CD14-positive monocyte (primary cell): ENCODE results near the gene FANCB. TPM values are rescaled to one million over a fixed set of nuclear protein-coding genes. Genes with fewer than 3 reads are reported as not detected.

Experiments used
- DNase-seq, 3 donors: peaks; one replicate each; pipeline ENCODE4 v3.0.0-alpha.2; 2011 to 2022
- H2AFZ ChIP-seq: 2 replicates; pipeline ENCODE4 v1.6.0; 2012; ENCODE audit warnings: mild to moderate bottlenecking, low read depth, low read length, inconsistent platforms; ENCODE audit not compliant: insufficient read depth, poor library complexity, severe bottlenecking
- H3K27ac ChIP-seq, 2 donors: 1 replicate in 1 of 2; 2 replicates in 1 of 2; pipeline ENCODE4 v1.5.1; 2012 to 2013; ENCODE audit warnings: low read length in 2 of 2, control low read depth in 1 of 2, inconsistent platforms in 1 of 2, low read depth in 1 of 2, mild to moderate bottlenecking in 1 of 2
- H3K27me3 ChIP-seq, 2 donors: one replicate each; pipeline versions ENCODE4 v1.6.0 to v1.6.1; 2011 to 2013; ENCODE audit warnings: low read length in 2 of 2; ENCODE audit not compliant: control insufficient read depth in 2 of 2, insufficient read depth in 2 of 2
- H3K36me3 ChIP-seq, 2 donors: replicated peaks in 1 of 2; 1 replicate in 1 of 2; 2 replicates in 1 of 2; pipeline versions ENCODE4 v1.5.1 to v1.6.1; 2012 to 2013; ENCODE audit warnings: low read length in 2 of 2, control low read depth in 1 of 2, inconsistent platforms in 1 of 2, mild to moderate bottlenecking in 1 of 2; ENCODE audit not compliant: insufficient read depth in 2 of 2, control insufficient read depth in 1 of 2
- H3K4me1 ChIP-seq, 2 donors: 1 replicate in 1 of 2; 2 replicates in 1 of 2; pipeline versions ENCODE4 v1.5.1 to v1.6.1; 2012 to 2013; ENCODE audit warnings: low read length in 2 of 2, control low read depth in 1 of 2, inconsistent platforms in 1 of 2, mild to moderate bottlenecking in 1 of 2, moderate library complexity in 1 of 2; ENCODE audit not compliant: insufficient read depth in 2 of 2, control insufficient read depth in 1 of 2
- H3K4me2 ChIP-seq: replicated peaks from 2 replicates; pipeline ENCODE3; 2012; ENCODE audit warnings: low read length, moderate library complexity, mild to moderate bottlenecking; ENCODE audit not compliant: poor library complexity, severe bottlenecking; ENCODE audit errors: extremely low read depth
- H3K4me3 ChIP-seq, 3 experiments: fragments of 200-600 bp in 1 of 3; sonication (generic) in 1 of 3; replicated peaks in 1 of 3; 1 replicate in 2 of 3; 2 replicates in 1 of 3; pipeline ENCODE4 v1.5.1; 2011 to 2013; ENCODE audit warnings: low read length in 3 of 3, mild to moderate bottlenecking in 3 of 3, control low read depth in 2 of 3, low read depth in 2 of 3, inconsistent platforms in 1 of 3, moderate library complexity in 1 of 3
- H3K79me2 ChIP-seq: 2 replicates; pipeline ENCODE4 v1.6.0; 2012; ENCODE audit warnings: mild to moderate bottlenecking, control low read depth, inconsistent platforms, low read length, moderate library complexity; ENCODE audit not compliant: insufficient read depth
- H3K9ac ChIP-seq: 2 replicates; pipeline ENCODE4 v1.6.0; 2017; ENCODE audit warnings: low read length, mild to moderate bottlenecking; ENCODE audit not compliant: insufficient read depth, poor library complexity, severe bottlenecking
- H3K9me3 ChIP-seq, 2 donors: replicated peaks in 1 of 2; 1 replicate in 1 of 2; 2 replicates in 1 of 2; pipeline versions ENCODE4 v1.5.1 to v1.6.1; 2012 to 2013; ENCODE audit warnings: low read length in 2 of 2, control low read depth in 1 of 2; ENCODE audit not compliant: control insufficient read depth in 1 of 2, insufficient read depth in 1 of 2
- H4K20me1 ChIP-seq: 2 replicates; pipeline ENCODE4 v1.6.0; 2012; ENCODE audit warnings: mild to moderate bottlenecking, low read length, control low read depth, moderate library complexity; ENCODE audit not compliant: insufficient read depth
- H3K27ac Mint-ChIP-seq, 7 donors: one replicate each; pipeline ENCODE4 v1.8.0; 2020; ENCODE audit warnings: mild to moderate bottlenecking in 7 of 7, mixed read lengths in 7 of 7, moderate library complexity in 6 of 7, inconsistent platforms in 2 of 7
- H3K27me3 Mint-ChIP-seq, 3 donors: one replicate each; pipeline ENCODE4 v1.8.0; 2021 to 2022; ENCODE audit warnings: low read depth in 3 of 3, mild to moderate bottlenecking in 3 of 3, mixed read lengths in 3 of 3, moderate library complexity in 3 of 3, inconsistent platforms in 1 of 3
- H3K36me3 Mint-ChIP-seq, 2 donors: one replicate each; pipeline ENCODE4 v1.8.0; 2020; ENCODE audit warnings: mixed read lengths in 2 of 2, inconsistent platforms in 1 of 2, mild to moderate bottlenecking in 1 of 2
- H3K4me1 Mint-ChIP-seq: one replicate; pipeline ENCODE4 v1.8.0; 2020; ENCODE audit warnings: mild to moderate bottlenecking, mixed read lengths
- H3K4me3 Mint-ChIP-seq, 2 donors: one replicate each; pipeline ENCODE4 v1.8.0; 2020; ENCODE audit warnings: mild to moderate bottlenecking in 2 of 2, mixed read lengths in 2 of 2, moderate library complexity in 1 of 2
- H3K9me3 Mint-ChIP-seq, 7 donors: one replicate each; pipeline ENCODE4 v1.8.0; 2020 to 2022; ENCODE audit warnings: mixed read lengths in 7 of 7, mild to moderate bottlenecking in 6 of 7, moderate library complexity in 6 of 7, inconsistent platforms in 2 of 7
- CTCF ChIP-seq: fragments of 200-600 bp; IDR thresholded peaks from one replicate; pipeline ENCODE4 v1.8.0; 2022; ENCODE audit warnings: antibody characterized with exemption, mild to moderate bottlenecking
- WGBS: methylation state at CpG from one replicate; pipeline ENCODE4 v1.1.5; 2013; ENCODE audit warnings: missing lambda C conversion rate; ENCODE audit not compliant: insufficient coverage; 5-methylcytosine and 5-hydroxymethylcytosine counted together
- intact Hi-C, 2 donors: fragments of 100-400 bp; cut with micrococcal nuclease; formaldehyde crosslinking; loops; one replicate each; pipeline versions ENCODE4 v1.15.0 to v1.15.1; 2023
- polyA plus RNA-seq, 3 donors: library from polyadenylated mRNA; depleted of rRNA in 1 of 3; unstranded in 2 of 3; stranded (reverse) in 1 of 3; fragments of 300-500 nt in 2 of 3; fragments of >200 nt in 1 of 3; fragmentation: Illumina TruSeq in 2 of 3; gene quantifications; 1 replicate in 2 of 3; 2 replicates in 1 of 3; pipeline ENCODE4 v1.2.3, GENCODE V29; 2012 to 2021

The FANCB gene
- polyA plus RNA-seq, 3 donors, result 0.85 to 4.2 (median 2.6) TPM

- H3K4me3 ChIP-seq, result no peak overlapping the region
- no peaks in the 10 kb centered on the region for H4K20me1 ChIP-seq
- Mint-ChIP-seq H3K27me3 (peaks cover 0 to 5% (median 0%) of the 10 kb centered on the region in 3 donors), H3K4me3 (no peak overlapping the region), H3K9me3 (peaks cover 0 to 17% (median 3%) of the 10 kb centered on the region in 7 donors), H3K36me3 (peaks cover 0 to 5% of the 10 kb centered on the region in 2 donors), H3K27ac (no peak overlapping the region), H3K4me1 (peaks cover 9% of the 10 kb centered on the region)
- no peaks in the 10 kb centered on the region for H3K9me3 ChIP-seq
- H3K4me2 ChIP-seq, result no peak overlapping the region
- intact Hi-C loops, result no loop called here
- H3K36me3 ChIP-seq, result no peaks in the 10 kb centered on the region
- H3K9ac ChIP-seq, result no peak overlapping the region
- H3K4me1 ChIP-seq, result peaks cover 0 to 2% of the 10 kb centered on the region in 2 donors
- no peak for TF ChIP-seq CTCF
- H3K79me2 ChIP-seq, result no peaks in the 10 kb centered on the region
- no peak overlapping the region for H2AFZ ChIP-seq
- no peak overlapping the region for H3K27ac ChIP-seq
- H3K27me3 ChIP-seq, result no peaks in the 10 kb centered on the region
- DNase-seq, result no peak
Measured at GRCh38 chrX:14825851-14826250, 47.0 kb downstream of the FANCB start.

DNA sequence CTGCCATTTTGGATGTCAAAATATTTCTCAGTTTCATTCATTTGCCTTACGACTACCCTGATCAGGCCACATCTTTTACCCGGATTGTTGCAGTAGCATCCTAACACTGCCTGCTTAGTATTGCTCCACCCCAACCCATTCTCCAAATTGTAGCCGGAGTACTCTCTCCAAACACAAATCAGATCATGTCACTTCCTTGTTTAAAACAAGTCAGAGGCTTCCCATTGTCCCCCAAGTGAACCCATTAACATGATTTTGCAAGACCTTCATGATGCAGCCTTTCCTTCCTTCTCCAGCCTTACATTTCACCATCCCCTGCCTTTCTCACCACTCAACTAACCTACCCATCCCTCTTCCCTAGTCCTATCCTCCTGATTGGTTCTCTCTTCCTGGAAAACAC, 53.1 kb downstream of the FANCB start:
- H3K36me3 ChIP-seq, result no peaks in the 10 kb centered on the region
- H3K79me2 ChIP-seq, result no peaks in the 10 kb centered on the region
- Mint-ChIP-seq H3K4me1 (peaks cover 30% of the 10 kb centered on the region), H3K9me3 (peaks cover 0 to 14% (median 3%) of the 10 kb centered on the region in 7 donors), H3K36me3 (no peaks in the 10 kb centered on the region), H3K27me3 (no peaks in the 10 kb centered on the region), H3K27ac (peak overlapping the region; percentile 89 to 95 (median 93)), H3K4me3 (peak overlapping the region in 1 of 2 donors; percentile 70)
- H4K20me1 ChIP-seq, result no peaks in the 10 kb centered on the region
- H3K9me3 ChIP-seq, result no peaks in the 10 kb centered on the region
- peak overlapping the region; percentile 0 for H3K4me2 ChIP-seq
- no peak for TF ChIP-seq CTCF
- intact Hi-C loops, result no loop called here
- H3K27me3 ChIP-seq, result no peaks in the 10 kb centered on the region
- DNase-seq, result peak; percentile 69 to 82 (median 69)
- 20% methylated on average over 3 of the region's 3 CpGs for WGBS
- H3K9ac ChIP-seq, result no peak overlapping the region
- peak overlapping the region in 1 of 2 donors; percentile 37 for H3K27ac ChIP-seq
- no peak overlapping the region for H3K4me3 ChIP-seq
- H3K4me1 ChIP-seq, result peaks cover 20 to 27% of the 10 kb centered on the region in 2 donors
- no peak overlapping the region for H2AFZ ChIP-seq
